Activated CD4-positive, alpha-beta T cell treated with anti-CD3 and anti-CD28 coated beads, Interleukin-2, amount 50 U/mL, for 48 hours (primary cell): ENCODE data around the gene RNF145.
"Not testable (repeated sequence)": the region's sequence is repeated elsewhere in the genome, so short reads cannot be mapped to it uniquely, and the experiment has no call there.

Source experiments
- DNase-seq, 2 experiments: peaks; one replicate each; pipeline ENCODE4 v3.0.0-alpha.2; 2020

Gene RNF145

DNA sequence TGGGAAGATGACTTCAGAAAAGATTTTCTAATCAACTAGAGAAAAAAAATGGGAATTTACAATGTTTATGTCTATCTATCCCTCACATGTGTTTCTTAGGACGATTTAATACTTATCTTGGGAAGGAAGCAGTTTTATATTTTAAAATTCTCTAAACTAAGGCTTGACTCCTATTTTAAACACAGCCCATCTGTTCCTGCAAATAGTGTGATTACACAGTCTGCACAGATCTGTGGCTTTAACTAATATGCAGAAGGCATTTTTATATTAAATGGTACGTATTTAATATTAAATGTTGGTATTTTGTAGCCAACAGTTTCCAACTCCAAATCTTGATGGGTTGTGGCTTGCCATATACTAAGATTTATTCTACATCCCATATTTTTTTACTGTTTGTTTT lies 56.5 kb downstream of the RNF145 start:
- no peak for DNase-seq

GRCh38 chr5:159149085-159149484 lies 60.3 kb downstream of the RNF145 start:
- no peak for DNase-seq

- no peak for DNase-seq
These were observed 61.4 kb downstream of the RNF145 start for GRCh38 chr5:159147976-159148375.

GRCh38 chr5:159146839-159147238 lies 62.5 kb downstream of the RNF145 start:
- DNase-seq = no peak

- not testable (repeated sequence) for DNase-seq
These were observed 64.2 kb downstream of the RNF145 start for GRCh38 chr5:159145160-159145559.

DNA sequence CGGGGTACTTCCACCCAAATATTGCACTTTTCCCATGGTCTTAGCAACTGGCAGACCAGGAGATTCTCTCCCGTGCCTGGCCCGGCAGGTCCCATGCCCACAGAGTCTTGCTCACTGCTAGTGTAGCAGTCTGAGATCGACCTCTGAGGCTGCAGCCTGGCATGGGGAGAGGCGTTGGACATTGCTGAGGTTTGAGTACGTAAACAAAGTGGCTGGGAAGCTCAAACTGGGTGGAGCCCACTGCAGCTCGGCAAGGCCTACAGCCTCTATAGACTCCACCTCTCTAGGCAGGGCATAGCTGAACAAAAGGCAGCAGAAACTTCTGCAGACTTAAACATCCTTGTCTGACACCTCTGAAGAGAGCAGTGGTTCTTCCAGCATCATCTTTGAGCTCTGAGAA lies 69.6 kb downstream of the RNF145 start:
- DNase-seq = no peak

DNA sequence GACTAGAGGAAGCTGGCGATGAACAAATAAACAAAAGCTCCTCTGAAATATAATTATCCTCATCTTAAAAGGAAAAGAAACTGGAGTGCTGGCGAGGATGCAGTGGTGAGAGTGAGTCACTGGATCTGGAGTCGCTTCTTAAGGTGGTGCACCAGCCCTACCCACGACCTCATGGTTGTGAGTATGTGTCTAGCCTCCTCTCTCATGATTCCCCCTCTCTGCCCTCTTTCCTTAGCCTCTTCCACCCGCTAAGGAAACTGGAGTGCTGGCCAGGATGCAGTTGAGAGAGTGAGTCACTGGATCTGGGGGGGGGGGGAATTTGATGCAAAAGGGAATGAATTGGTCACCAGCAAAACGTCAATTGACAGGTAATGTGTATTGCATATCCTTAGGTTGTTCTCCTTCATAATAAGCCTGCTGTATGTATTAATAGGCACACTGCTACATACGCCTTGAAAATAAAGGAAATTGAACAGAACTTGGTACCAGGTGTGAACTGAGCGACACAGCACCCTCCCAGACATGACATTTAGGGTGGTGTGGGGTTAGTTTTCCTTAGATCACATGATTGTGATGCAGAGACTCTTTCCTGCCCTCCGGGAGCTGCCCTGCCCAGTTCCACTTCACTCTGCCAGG lies 73.3 kb downstream of the RNF145 start:
- no peak for DNase-seq

- no peak for DNase-seq
These were observed 76.2 kb downstream of the RNF145 start for GRCh38 chr5:159133041-159133741.

GRCh38 chr5:159132429-159133040 lies 76.8 kb downstream of the RNF145 start:
- DNase-seq = no peak

DNA sequence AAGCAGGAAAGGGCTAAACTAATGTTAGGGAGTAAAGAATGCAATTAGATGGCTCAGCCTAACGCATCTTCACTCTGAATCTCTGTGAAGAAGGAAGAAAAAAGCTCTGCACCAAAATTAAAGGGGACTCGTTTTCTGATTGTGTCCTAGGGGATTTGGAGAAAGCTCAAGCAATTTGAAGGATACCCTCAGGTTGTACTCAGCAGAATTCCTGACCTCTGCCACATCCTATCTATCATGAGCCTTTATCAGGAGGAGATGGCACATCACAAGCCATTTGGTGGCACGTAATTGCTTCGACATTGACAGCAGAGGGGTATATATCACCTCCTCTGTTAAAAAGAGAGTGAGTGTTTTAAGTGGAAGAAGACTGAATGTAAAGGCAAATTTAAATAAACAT lies 77.4 kb downstream of the RNF145 start:
- no peak for DNase-seq

DNA sequence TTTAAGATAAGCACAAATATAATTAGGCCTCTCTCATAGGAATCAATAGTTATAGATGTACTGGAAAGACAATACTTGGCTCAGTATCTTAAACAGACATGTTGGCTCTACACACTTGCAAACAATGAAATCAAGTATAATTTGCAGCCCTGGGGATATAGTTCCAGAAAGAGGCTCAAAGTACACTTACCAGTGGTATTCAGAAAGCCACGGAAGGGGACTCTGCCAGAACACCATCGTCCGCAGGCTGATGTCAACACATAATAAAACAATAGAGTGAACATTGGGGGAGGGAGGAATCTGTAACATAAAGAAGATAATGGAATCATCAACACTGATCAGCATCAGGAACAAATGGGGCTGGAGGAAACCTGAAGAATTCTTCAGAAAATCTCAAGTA lies 78.5 kb downstream of the RNF145 start:
- no peak for DNase-seq

DNA sequence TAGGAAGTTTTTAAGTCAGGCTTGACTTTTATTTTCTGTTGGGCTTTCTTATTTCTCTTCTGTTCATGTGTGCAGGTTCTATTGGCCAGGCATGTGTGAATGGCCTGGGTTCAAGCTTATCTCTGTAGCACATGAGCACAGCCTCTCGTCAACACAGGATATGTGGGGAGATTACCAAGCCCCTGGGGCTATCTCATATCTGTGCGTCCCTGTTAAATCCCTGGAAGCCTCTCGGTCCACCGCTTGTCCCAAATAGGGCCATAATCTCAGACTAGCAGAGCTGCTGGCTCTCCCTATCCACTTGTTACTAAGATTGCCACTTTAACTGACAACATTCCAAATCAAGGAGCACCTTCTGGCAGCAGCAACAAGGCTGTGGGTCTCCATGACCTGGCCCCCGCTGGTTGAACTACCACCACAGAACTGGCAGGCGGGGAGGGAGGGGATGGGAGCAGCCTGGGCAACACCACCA lies 81.2 kb downstream of the RNF145 start:
- DNase-seq = no peak

- DNase-seq = no peak
These were observed 85.7 kb downstream of the RNF145 start for GRCh38 chr5:159123700-159124099.

DNA sequence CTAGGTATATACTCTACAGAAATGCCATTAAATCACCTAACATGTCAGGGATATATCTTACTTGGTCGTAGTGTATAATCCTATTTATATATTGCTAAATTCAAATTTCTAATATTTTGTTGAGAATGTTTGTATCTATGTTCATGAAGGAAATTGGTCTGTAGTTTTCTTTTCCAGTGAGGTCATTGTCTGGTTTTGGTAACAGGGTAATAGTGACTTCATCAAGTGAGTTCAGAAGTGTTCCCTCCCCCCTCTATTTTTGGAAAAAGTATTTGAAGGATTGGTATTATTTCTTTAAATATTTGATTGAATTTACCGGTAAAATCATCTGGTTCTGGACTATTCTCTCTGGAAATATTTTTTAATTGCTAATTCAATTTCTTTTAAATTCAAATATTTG lies 86.2 kb downstream of the RNF145 start:
- no peak for DNase-seq

- DNase-seq = no peak
These were observed 88.3 kb downstream of the RNF145 start for GRCh38 chr5:159121061-159121460.

DNA sequence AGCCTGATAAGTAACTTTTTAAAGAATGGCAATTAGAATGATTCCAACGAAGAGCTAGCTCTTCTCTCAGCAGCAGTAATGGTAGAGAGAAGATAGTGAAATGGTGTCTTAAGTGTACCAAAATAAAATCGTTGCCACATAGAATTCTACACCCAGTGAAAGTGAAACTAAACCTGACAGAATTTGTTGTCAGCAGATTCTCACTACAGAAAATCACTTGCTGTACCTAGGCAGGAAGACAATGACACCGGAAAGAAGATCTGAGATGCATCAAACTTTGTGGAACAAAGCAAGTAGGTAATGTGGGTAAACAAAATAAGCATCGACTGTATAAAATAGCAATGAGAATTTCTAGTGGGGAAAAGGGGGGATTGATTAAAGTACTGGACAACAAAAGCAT lies 88.9 kb downstream of the RNF145 start:
- no peak for DNase-seq

GRCh38 chr5:159119842-159120241 lies 89.5 kb downstream of the RNF145 start:
- DNase-seq = not testable (repeated sequence)

DNA sequence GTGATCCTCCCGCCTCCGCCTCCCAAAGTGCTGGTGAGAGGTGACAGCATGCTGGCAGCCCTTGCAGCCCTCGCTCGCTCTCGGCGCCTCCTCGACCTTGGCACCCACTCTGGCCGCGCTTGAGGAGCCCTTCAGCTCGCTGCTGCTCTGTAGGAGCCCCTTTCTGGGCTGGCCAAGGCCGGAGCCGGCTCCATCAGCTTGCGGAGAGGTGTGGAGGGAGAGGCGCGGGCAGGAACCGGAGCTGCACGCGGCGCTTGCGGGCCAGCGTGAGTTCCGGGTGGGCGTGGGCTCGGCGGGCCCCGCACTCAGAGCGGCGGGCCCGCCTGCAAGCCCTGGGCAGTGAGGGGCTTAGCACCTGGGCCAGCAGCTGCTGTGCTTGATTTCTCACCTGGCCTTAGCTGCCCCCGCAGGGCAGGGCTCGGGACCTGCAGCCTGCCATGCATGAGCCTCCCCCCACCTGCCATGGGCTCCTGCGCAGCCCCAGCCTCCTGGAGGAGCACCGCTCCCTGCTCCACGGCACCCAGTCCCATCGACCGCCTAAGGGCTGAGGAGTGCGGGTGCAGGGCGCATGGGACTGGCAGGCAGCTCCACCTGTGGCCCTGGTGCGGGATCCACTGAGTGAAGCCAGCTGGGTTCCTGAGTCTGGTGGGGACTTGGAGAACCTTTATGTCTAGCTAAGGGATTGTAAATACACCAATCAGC lies 90.2 kb downstream of the RNF145 start:
- DNase-seq = not testable (repeated sequence)

- DNase-seq = no peak
These were observed 95.9 kb downstream of the RNF145 start for GRCh38 chr5:159113405-159113804.

DNA sequence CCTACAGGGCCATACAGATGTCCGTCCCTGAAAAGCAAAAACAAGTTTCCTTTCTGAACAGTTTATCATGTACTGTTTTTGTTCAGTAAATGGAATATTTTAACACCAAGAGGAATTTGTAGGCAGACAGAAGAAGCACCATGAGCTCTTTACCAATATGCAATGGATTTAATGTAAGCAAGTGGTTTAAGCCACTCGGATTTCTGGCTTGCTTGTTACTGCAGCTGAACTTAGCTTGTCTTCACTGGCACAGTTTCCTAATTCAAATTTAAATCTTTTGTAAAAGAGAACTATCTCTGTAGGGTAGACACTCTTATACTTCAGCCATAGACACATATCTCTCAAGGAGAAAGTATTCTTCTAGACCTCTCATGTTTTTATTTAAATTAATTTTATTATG lies 96.9 kb downstream of the RNF145 start:
- DNase-seq = no peak
